Measurements from ENCODE around the gene GPC6.

GRCh38 chr13:93729383-93729782 lies 502.8 kb downstream of the GPC6 start:
- TF ChIP-seq CTCF (IDR thresholded peaks at IDR 0.05; ENCODE audit: low read depth, low read length) (no peak), MYC (IDR thresholded peaks at IDR 0.05; ENCODE audit: low read depth, low read length) (no peak), POLR2A (IDR thresholded peaks at IDR 0.05; ENCODE audit: extremely low read depth, insufficient read length) (no peak)
- TF ChIP-seq, protein P1, sequence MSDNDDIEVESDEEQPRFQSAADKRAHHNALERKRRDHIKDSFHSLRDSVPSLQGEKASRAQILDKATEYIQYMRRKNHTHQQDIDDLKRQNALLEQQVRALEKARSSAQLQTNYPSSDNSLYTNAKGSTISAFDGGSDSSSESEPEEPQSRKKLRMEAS (IDR thresholded peaks at IDR 0.05; ENCODE audit: low read depth, low read length): no peak

Data from NB4 (cell line).